Measurements from ENCODE around the gene LHFPL2.

The LHFPL2 gene

DNA sequence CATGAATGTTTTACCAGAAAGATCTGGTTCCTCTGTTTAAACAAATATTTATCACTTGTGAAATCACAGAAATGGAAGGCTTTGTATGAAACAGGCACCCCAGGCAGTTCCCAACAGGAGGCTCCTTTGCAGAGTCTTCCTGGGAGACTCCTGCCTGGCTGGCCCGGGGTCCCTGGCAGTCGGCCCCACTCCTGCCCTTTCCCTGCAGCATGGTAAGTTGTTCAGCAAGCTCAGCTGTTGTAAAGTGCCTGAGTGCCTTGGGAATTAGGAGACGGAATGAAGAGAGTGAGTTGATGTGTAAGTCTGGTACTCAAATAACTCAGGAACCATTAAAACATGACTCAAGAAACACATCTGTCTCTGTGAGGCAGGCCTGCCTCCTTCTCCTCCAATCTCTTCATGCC is 17.5 kb upstream of the LHFPL2 start:
- no peak for DNase-seq (ENCODE audit: low read depth, low spot score)

DNA sequence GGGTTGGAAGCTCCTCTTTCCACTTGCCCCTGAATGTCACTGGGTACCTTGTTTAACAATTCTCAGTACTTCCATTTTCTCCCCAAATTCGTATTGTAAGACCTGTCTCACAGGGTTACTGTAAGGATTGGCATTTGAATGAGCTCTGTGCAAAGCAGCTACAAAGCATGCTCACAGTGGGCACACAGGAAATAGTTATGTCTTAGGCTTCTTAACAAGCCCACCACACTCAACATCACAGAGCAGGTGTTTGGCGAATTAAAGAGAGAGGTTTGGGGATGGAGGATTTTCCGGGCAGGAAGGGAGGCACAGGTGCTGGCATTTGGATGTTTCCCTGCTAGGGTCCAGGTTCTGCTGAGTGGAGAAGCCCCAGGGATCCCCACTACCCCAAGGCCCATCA is 17.0 kb upstream of the LHFPL2 start:
- no peak for DNase-seq (ENCODE audit: low read depth, low spot score)

DNA sequence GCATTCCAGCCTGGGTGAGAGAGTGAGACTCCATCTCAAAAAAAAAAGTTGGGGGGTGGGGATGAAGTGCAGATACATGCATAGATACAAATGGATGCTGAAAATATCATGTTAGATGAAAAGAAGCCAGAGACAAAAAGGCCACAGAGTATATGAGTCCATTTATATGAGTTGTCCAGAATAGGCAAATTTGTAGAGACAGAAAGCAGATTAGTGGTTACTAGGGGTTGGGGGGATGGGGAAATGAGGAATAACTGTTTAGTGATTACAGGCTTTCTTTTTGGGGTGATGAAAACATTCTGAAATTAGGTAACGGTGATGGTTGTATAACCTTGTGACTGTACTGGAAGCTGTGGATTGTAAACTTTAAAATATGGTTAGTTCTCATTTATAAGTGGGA is 13.8 kb upstream of the LHFPL2 start:
- DNase-seq (ENCODE audit: low read depth, low spot score): no peak

DNA sequence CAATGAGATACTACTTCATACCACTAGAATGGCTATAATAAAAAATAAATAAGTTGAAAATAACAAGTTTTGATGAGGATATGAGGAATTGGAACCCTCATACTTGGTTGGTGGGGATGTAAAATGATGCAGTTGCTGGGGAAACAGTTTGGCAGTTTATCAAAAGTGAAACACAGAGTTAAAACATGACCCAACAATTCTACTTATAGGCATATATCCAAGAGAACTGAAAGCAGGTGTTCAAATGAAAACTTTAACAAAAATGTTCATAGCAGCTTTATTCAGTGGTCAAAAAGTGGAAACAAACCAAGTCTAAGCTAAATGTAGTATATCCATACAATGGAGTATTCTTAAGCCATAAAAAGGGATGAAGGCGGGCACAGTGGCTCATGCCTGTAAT is 13.1 kb upstream of the LHFPL2 start:
- DNase-seq (ENCODE audit: low read depth, low spot score): no peak

DNA sequence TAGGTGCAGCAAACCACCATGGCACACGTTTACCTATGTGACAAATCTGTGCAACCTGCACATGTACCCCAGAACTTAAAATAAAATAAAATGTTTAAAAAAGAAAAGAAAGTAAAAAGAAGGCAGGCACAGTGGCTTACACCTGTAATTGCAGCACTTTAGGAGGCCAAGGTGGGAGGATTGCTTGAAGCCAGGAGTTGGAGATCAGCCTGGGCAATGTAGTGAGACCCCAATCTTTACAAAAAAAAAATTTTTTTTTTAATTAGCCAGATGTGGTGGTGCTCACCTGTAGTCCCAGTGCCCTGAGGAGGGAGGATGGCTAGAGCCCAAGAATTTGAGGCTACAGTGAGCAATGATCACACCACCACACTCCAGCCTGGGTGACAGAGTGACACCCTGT is 12.5 kb upstream of the LHFPL2 start:
- no peak for DNase-seq (ENCODE audit: low read depth, low spot score)

DNA sequence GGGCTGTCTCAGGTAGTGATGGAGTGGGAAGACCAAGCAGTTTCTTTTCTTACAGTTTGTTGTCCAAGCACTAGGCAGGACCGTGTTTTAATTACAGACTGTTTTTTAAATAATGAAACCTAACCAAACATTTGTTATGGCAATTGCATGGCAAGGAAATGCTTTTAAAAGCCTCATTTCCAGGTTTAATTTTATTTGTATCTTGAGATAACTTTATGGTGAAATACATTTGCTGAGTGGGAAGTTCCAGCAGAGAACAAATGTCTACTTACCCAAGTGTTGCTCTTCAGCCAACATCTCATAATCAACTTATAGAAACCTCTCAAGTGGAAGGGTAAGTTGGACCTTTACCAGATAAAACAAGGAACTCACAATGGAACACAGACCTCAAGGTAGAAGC is 11.8 kb upstream of the LHFPL2 start:
- no peak for DNase-seq (ENCODE audit: low read depth, low spot score)

DNA sequence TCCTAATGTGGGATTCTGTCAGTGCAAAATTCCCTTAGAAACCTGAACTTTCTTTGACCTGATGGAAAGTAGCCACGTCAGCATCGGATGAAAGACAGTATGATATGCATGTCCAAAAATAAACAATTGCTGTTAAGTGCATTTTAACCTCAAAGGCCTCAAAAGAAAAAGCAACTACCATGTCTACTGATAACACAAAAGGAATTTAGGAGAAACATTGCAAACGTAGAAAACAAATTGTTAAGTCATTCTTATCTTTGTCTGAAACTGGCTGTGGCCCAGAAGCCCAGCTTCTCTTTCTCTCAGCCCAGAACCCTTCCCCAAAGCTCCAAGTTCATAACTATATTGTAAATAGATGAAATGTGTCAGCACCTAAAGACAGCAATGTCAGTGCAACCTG is 11.1 kb upstream of the LHFPL2 start:
- DNase-seq (ENCODE audit: low read depth, low spot score): no peak

DNA sequence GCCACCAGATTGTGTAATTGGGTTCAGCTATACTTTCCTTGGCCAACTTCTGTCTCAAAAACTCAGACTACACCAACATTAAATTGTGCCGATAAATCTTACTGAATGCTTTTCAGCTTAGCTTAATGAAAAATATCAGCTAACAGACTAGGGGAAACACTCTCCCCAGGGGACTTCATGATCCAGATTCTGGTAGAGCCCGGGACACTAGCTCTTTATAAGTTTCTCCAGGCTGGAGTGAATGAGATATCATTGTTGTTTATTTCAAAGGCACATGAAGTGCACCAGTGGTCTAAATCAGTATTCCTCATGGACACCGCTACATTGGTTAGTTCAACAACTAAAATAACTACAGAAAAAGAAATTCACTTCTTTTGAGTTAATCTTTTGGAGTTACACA is 10.5 kb upstream of the LHFPL2 start:
- no peak for DNase-seq (ENCODE audit: low read depth, low spot score)

DNA sequence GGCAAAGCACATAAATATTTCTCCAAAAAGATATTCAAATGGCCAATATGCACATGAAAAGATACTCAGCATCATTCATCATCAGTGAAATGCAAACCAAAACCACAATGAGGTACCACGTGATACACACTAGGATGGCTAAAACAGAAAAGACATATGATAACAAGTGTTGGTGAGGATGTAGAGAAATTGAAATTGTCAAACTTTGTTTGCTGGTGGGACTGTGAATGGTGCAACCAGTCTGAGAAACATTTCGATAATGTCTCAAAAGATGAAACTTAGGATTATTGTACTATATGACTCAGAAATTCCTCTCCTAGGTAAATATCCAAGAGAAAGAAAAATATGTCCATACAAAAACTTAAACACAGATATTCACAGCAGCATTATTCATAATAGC is 8.6 kb upstream of the LHFPL2 start:
- no peak for DNase-seq (ENCODE audit: low read depth, low spot score)

DNA sequence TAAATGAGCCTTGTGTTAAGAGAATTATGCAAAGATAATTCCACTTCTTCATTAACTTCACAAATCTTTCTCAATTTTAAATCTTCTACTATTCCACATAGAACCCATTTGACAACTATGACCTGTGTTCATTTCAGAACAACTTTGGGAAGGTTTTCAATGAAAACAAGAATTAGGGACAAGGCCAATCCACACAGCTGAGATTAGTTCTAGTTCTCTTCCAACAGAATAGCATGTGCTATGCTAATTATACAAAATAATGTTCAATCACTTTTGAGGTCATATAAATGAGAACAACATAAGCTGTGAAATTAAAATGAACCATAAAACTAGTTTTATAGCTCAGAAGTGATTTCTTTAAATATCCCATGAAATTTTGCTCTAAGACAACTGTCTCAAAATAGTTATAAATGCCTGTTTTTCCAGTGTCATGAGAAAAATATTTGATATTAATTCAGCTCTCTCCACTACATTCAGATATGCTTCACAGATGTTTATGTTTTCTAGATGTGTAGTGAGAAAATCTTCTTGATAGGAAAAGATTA is 7.2 kb upstream of the LHFPL2 start:
- no peak for DNase-seq (ENCODE audit: low read depth, low spot score)

DNA sequence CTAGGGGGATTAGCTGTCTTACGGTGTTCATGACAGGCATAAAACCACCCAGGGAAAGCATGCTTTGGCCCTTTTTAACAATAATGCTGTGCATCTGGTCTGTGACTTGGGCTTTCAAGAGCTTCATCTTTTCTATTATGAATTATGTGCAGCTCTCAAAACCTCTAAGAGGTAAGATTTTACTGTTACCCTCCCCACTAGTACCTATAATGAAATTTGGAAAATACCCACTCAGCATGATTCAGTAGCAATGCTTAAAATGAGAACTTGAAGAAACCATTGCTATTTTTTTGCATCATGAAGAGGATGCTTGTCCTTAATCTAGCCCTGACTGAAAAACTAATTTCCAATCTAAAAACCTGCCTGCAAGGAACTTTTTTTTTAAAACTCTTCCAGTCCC is 5.8 kb upstream of the LHFPL2 start:
- DNase-seq (ENCODE audit: low read depth, low spot score): no peak

DNA sequence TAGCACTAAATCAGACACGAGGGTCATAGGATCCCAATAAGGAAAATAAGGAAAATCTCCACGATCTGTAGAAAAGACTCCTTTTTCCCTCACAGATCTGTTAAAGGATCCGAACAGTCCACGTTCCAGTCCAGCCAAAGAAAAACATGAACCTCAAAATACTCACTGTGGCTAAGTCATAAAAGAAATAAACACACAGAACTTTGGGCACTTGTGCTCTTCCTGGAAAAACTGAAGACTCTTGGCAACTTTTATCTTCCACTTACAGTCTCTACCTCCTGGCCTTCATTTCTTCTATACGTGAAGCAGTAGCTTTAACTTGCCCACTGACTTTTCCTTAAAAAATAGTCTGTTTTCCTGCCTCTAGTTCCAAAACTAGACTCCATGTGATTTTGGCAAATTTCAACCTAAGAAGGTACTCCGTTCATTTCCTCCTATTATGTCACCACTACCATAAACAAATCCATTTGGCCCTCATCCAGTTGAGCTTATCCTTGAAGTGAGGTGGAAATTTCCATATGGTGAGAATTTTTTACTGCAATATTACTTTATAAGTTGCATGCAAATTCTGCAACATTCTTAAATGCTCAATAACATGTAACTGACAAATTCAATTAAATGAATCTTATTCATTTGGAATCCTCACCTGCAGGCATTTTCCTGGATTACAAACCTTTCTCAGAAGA is 5.3 kb upstream of the LHFPL2 start:
- DNase-seq (ENCODE audit: low read depth, low spot score): no peak

DNA sequence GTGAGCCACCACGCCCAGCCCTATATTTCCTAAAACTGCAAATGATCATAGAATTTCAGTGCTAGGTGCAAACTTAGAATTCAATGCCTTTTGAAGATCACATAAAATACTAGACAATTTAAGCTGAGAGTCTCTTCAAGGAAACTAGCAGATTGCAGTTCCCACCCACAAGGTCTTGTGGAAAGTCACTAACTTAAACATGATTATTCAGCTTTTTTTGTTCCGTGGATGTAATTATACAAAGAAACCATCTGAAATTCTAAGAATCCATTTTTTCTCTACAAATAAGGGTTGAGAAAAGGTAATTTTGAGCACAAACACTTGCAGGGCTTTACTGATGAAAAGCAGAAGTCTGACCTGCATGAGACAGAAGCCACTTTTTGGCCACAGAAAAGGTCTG is 4.5 kb upstream of the LHFPL2 start:
- DNase-seq (ENCODE audit: low read depth, low spot score): no peak

DNA sequence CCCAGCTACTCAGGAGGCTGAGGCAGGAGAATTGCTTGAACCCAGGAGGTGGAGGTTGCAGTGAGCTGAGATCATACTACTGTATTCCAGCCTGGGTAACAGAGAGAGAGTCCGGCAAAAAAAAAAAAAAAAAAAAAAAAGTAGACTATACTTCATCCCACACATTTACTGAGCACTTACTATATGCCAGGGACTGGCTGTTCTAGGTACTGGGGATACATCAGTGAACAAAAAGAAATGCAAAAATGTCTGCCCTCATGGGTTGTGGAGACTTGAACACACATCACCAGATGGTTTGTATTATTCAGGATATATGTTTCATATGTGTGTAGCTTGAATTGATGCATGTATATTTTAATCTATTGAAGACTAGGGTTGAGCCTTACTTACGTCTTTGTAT is 2.9 kb upstream of the LHFPL2 start:
- no peak for DNase-seq (ENCODE audit: low read depth, low spot score)

DNA sequence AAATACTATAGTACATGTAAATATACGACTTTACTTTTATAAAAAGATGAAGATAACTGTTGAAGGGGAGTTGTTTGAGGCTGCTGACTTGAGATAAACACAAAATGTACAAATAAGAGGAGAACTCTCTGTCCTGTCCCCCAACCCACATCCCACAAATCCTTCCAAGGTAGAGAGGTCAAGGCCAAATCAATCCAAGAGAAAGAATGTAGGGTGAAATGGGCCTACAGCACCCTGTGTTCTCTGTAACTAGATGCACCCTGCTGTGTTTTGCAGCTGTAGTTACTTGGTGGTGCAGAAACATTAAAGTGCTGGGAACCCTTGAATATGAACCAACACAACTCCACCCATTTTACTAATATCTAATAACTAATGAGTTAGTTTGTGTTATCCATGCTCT is 2.0 kb upstream of the LHFPL2 start:
- DNase-seq (ENCODE audit: low read depth, low spot score): no peak

DNA sequence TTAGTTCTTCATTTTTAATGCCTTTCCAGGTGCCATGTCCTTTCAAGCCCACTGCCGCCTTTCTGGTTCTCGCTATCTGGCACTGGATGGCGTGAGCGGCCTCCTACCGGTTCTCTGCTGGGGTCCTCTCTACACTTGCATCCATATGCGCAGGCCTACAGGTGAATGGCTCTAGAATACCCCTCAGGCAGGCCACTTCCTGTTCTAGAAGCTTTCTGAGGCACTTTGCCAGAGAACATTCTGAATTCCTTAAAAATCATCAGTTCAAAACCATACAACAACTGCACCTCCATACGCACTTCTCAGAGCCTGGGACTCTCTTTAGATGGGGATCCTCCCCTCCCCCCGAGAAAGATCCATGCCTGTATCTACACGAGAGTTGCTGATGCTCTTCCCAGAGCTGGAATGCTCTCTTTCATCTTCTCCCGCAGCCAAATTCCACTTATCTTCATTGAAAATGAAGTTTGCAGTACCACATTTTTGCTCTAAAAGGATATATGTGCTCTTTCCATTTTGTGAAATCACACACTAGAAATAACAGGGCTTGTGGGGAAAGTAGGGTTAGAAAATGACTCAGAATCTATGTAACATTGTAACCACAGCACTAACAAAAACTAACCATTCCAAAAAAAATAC is 1.4 kb upstream of the LHFPL2 start:
- DNase-seq (ENCODE audit: low read depth, low spot score): no peak

DNA sequence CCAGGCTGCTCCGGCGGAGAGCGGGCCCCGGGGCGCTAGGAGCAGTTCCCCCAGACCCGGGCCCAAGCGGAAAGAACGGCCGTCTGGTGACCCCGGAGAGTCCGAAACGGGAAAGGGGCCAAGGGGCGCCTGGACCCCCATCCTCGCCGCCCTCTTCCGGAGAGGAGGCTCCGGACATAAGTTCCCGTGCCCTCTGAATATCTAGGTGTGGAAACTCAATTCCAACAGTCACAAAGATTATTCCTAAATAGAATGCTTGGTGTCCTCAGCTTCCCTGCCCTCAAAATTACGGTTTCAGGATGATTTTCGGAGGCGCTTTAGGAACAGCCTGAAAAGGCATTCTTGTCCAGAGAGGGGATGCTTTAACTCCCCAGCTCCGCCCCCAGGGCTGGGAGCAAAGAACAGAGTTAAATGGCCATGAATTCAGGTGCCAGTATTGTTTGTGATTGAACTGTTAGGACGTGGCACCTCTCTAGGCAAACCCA is 681 bp upstream of the LHFPL2 start:
- DNase-seq (ENCODE audit: low read depth, low spot score): no peak

DNA sequence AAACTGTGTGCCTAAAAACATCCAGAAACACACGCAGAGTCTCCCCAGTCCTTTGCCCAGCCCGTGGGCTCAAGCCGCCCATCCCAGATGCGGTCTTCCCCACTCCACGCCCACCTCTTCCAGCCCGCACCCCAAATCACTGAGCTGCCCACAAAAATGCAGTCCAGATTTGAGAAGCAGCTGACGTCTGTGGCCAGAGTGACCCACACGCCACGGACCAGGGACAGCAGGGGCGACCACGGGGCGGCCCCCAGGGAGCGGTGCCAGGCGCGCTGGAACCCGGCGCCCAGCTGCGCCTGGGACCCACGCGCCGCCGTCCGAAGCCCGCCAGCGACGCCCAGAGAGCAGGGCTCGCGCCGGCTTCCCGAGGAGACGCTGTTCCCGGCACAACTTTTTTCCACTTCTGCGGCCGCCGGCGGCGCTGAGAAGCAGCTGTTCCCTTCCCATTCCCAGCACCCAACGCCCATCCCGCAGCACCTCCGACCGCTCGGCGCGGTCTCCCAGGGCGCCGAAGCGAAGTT is 674 bp downstream of the LHFPL2 start:
- no peak for DNase-seq (ENCODE audit: low read depth, low spot score)

DNA sequence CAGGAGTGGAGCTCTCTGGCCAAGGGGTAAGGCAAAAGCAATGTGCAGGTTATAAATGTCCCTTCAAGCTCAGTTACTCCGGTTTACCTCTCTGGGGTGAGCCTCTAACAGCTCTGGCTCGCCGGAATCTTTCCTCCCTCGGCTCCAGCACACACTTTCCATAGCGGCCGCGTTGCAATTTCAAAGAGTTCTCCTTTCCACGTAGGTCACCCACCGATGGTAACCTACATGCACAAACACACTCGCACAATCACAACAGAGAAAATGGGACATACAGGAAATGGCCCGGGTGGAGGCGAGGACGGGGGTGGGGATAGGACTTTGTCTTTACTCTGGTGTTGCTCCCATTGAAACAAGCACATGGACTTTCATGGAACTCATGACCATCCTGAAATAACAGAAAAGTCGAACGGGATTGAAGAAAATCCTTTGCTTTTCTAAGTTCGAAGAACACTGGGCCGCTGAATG is 1.2 kb downstream of the LHFPL2 start:
- DNase-seq (ENCODE audit: low read depth, low spot score): no peak

DNA sequence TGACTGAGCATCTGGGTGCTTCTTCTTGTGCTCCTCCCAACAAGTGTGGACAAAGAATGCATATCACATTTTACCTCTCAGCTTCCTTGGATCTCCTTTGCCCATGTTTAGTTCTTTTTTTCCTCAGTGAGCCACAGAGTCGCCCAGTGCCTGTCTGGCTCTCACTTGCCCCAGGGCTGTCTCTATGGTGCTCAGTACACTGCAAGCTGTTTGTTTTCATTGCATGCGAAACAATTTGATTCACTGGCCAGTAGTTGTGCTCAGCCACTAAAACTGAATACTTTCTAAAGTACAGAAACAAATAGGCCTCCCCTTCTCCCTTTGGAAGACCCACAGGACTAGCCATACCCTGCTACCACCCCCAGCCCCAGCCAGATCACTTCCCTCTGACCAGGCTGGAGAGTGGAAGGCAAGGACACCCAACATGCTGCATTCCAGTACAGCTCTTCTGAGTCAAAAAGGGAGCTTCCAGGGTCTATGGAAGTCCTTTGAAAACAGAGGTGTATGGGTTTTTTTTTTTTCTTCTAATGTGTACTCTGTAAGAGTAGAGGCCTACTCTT is 3.8 kb downstream of the LHFPL2 start:
- DNase-seq (ENCODE audit: low read depth, low spot score): no peak

DNA sequence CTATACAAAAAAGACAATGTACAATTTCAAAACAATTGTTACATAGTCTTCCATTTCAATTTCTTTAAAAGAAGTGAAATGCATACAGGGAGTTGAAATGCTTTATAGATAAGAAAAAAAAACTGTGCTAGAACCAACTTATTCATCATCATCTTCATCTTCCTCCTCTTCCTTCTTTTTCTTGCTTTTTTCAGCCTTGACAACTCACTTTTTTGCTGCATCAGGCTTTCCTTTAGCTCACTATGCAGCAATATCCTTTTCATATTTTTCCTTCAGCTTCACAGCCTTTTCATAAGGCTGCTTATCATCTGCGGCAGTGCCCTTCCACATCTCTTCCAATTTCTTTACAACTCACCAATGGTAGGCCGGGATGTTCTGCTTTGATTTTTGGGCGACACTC is 4.4 kb downstream of the LHFPL2 start:
- DNase-seq (ENCODE audit: low read depth, low spot score): no peak

DNA sequence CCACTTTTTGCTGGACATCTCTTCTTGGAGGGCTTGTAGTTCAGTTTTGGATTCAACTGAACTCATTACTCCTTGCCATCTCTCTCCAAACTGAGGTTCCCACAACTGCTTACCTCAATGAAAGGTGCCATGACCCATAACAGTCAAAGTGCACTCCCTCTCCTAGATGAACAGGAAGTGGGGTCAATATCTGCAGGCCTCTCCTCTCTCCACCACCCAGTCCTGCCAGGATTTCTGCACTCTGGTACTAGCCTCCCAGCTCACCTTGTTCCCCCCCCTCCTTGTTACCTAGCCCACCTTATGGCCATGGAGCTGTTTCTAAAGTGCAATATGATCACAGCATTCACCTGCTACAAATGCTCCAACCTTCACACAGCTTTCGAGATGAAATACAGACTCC is 5.9 kb downstream of the LHFPL2 start:
- no peak for DNase-seq (ENCODE audit: low read depth, low spot score)

Data from smooth muscle cell of the brain vasculature (primary cell).